GM12878 (cell line): ENCODE data around the gene PPP1R27. TPM values are rescaled to one million over a fixed set of nuclear protein-coding genes. Genes with fewer than 3 reads are reported as not detected.
A peak's percentile ranks its signal among the peaks of the same experiment; 100 is the strongest.

Experiments
- ASH2L ChIP-seq: fragments of 300-600, 200-600 bp; sonication (generic); IDR thresholded peaks from 2 replicates; pipeline ENCODE4 v1.6.1; 2017; ENCODE audit warnings: low read depth, mild to moderate bottlenecking, borderline replicate concordance
- ATF7 ChIP-seq: fragments of 450-650 bp; IDR thresholded peaks from 2 replicates; pipeline ENCODE4 v1.6.1; 2016; ENCODE audit warnings: low read depth, mild to moderate bottlenecking
- BACH1 ChIP-seq: fragments of 450-650 bp; IDR thresholded peaks from 2 replicates; pipeline ENCODE4 v1.6.1; 2017; ENCODE audit warnings: mild to moderate bottlenecking, borderline replicate concordance
- BMI1 ChIP-seq: fragments of 450-650 bp; IDR thresholded peaks from 2 replicates; pipeline ENCODE4 v1.6.1; 2016; ENCODE audit warnings: mild to moderate bottlenecking, moderate library complexity, borderline replicate concordance
- CBX5 ChIP-seq: sonication (generic); IDR thresholded peaks from 2 replicates; pipeline ENCODE4 v1.6.1; 2016; ENCODE audit warnings: low read depth, moderate library complexity, mild to moderate bottlenecking, inconsistent platforms
- EGR1 ChIP-seq, 2 experiments: IDR thresholded peaks; 1 replicate in 1 of 2; 2 replicates in 1 of 2; pipeline ENCODE4 v1.6.1; 2011 to 2012; ENCODE audit warnings: low read depth in 2 of 2, low read length in 2 of 2, borderline replicate concordance in 1 of 2, mild to moderate bottlenecking in 1 of 2, moderate library complexity in 1 of 2
- HDAC6 ChIP-seq: fragments of 200-600 bp; sonication (generic); IDR thresholded peaks from one replicate; pipeline ENCODE4 v1.8.0; 2017; ENCODE audit warnings: antibody characterized with exemption; ENCODE audit not compliant: unreplicated experiment
- KDM1A ChIP-seq: fragments of 200-600 bp; sonication (generic); IDR thresholded peaks from 2 replicates; pipeline ENCODE4 v1.6.1; 2016; ENCODE audit warnings: borderline replicate concordance
- LARP7 ChIP-seq: fragments of 450-650 bp; IDR thresholded peaks from 2 replicates; pipeline ENCODE4 v1.6.1; 2017; ENCODE audit warnings: mild to moderate bottlenecking
- MTA2 ChIP-seq: fragments of 450-650 bp; IDR thresholded peaks from 2 replicates; pipeline ENCODE4 v1.6.1; 2016; ENCODE audit warnings: low read depth, mild to moderate bottlenecking, moderate library complexity
- NRF1 ChIP-seq: conservative IDR thresholded peaks from 2 replicates; pipeline ENCODE4 v1.6.1; 2011; ENCODE audit warnings: mild to moderate bottlenecking, low read depth, low read length, improper control_type of control experiment
- PAX8 ChIP-seq: fragments of 450-650 bp; IDR thresholded peaks from 2 replicates; pipeline ENCODE4 v1.6.1; 2017; ENCODE audit warnings: mild to moderate bottlenecking, moderate library complexity
- POLR2A ChIP-seq: IDR thresholded peaks from 2 replicates; pipeline ENCODE4 v1.6.1; 2011; ENCODE audit warnings: low read depth, mild to moderate bottlenecking, low read length
- POLR2AphosphoS2 ChIP-seq: IDR thresholded peaks from 2 replicates; pipeline ENCODE4 v1.6.1; 2011; ENCODE audit warnings: low read depth, mild to moderate bottlenecking, low read length, improper control_type of control experiment, moderate library complexity
- POLR2AphosphoS5 ChIP-seq: IDR thresholded peaks from 2 replicates; pipeline ENCODE4 v1.6.1; 2011; ENCODE audit warnings: mild to moderate bottlenecking, low read length, inconsistent platforms
- SMAD1 ChIP-seq: fragments of 450-650 bp; IDR thresholded peaks from 2 replicates; pipeline ENCODE4 v1.6.1; 2018; ENCODE audit warnings: mild to moderate bottlenecking, low read depth; ENCODE audit not compliant: partially characterized antibody
- STAT3 ChIP-seq: IDR thresholded peaks from 2 replicates; pipeline ENCODE4 v1.6.1; 2011; ENCODE audit warnings: low read depth, low read length, improper control_type of control experiment
- TBL1XR1 ChIP-seq: IDR thresholded peaks from 2 replicates; pipeline ENCODE4 v1.6.1; 2012; ENCODE audit warnings: low read depth, low read length, improper control_type of control experiment
- ZNF24 ChIP-seq: fragments of 450-650 bp; IDR thresholded peaks from 2 replicates; pipeline ENCODE4 v1.6.1; 2017; ENCODE audit warnings: antibody characterized with exemption, mild to moderate bottlenecking
- polyA plus RNA-seq, 11 experiments: library from polyadenylated mRNA; depleted of rRNA in 4 of 11; unstranded in 6 of 11; stranded (reverse) in 5 of 11; fragments of >200 nt; fragmentation: Nextera tagmentation in 4 of 11; fragmentation: Illumina TruSeq in 1 of 11; extraction: Ambion mirVana in 4 of 11; extraction: Trizol in 1 of 11; gene quantifications; 1 replicate in 1 of 11; 2 replicates in 10 of 11; pipeline versions ENCODE4 v1.2.1 to v1.2.3, GENCODE V29; 2011 to 2016; ENCODE audit warnings: inconsistent platforms in 2 of 11, missing spikeins in 2 of 11, low read depth in 1 of 11
- total RNA-seq, 4 experiments: library from RNA; depleted of rRNA in 3 of 4; stranded (reverse); fragments of >200 nt in 3 of 4; fragmentation: Illumina TruSeq in 1 of 4; extraction: Trizol in 1 of 4; gene quantifications; 2 replicates each; pipeline versions ENCODE4 v1.2.1 to v1.2.3, GENCODE V29; 2013 to 2021
- TF ChIP-seq, protein P1 (sequence below): fragments of 450-650 bp; IDR thresholded peaks from 2 replicates; pipeline ENCODE4 v1.6.1; 2014; ENCODE audit warnings: mild to moderate bottlenecking
- TF ChIP-seq, protein P2 (sequence below): IDR thresholded peaks from 2 replicates; pipeline ENCODE4 v1.6.1; 2012; ENCODE audit warnings: mild to moderate bottlenecking, low read depth, low read length
- TF ChIP-seq, protein P3 (sequence below): fragments of 450-650 bp; IDR thresholded peaks from 2 replicates; pipeline ENCODE4 v1.6.1; 2016; ENCODE audit warnings: mild to moderate bottlenecking

The PPP1R27 gene
- total and polyA plus RNA-seq, 10 of the 15 experiments (the other 5 are each of a cell fraction or from before 2014, with no cell fraction given): 0.17 to 1.6 (median 0.49) TPM; not detected in 3

DNA sequence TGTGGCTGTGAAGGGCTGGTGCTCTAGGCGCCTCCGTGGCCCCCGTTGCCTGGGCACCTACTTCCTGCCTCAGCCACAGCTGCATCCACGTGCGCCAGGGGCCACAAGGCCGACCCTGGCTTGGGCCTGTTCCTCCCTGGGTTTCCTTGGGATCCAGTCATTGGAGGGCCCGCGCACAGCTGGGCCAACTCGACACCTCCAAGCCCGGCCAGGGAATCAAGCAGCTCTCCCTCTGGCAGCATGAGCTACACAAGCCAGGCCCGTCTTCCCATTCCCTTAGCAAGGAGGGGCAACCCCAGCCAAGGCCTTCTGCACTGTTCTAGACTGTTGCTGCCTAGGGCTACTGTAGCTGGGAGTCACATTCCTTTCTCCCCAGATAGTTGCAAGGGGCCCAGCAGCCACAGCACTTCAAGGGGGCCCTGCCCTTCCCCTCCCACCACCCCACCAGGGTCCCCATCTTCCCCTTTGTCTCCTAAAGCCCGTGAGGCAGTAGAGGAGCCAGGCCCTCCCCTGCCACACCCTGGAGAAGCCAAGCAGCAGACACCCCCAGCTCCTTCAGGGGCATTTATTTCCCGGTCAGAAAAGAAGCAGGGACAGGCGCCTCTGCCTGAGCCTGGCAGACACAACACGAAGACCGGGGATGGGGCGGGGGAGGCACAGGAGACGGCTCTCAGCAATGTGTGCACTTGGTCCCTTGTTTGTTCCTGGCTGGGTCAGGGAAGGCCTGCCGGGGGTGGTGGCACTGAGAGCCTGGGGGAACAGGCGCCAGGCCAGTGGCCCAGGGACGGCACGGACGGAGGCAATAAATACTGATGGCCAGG, 32.5 kb upstream of the PPP1R27 start (continued):
- TF ChIP-seq, protein P1, sequence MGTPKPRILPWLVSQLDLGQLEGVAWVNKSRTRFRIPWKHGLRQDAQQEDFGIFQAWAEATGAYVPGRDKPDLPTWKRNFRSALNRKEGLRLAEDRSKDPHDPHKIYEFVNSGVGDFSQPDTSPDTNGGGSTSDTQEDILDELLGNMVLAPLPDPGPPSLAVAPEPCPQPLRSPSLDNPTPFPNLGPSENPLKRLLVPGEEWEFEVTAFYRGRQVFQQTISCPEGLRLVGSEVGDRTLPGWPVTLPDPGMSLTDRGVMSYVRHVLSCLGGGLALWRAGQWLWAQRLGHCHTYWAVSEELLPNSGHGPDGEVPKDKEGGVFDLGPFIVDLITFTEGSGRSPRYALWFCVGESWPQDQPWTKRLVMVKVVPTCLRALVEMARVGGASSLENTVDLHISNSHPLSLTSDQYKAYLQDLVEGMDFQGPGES: no peak
- peak; percentile 92 for TF ChIP-seq BACH1
- TF ChIP-seq KDM1A: no peak
- TF ChIP-seq STAT3: no peak
- TF ChIP-seq POLR2AphosphoS2: peak; percentile 82; the same call in 1 of the 2 replicates
- TF ChIP-seq NRF1: no peak
- TF ChIP-seq MTA2: no peak
- TF ChIP-seq LARP7: peak; percentile 63; the same call in 1 of the 2 replicates
- TF ChIP-seq, protein P2, sequence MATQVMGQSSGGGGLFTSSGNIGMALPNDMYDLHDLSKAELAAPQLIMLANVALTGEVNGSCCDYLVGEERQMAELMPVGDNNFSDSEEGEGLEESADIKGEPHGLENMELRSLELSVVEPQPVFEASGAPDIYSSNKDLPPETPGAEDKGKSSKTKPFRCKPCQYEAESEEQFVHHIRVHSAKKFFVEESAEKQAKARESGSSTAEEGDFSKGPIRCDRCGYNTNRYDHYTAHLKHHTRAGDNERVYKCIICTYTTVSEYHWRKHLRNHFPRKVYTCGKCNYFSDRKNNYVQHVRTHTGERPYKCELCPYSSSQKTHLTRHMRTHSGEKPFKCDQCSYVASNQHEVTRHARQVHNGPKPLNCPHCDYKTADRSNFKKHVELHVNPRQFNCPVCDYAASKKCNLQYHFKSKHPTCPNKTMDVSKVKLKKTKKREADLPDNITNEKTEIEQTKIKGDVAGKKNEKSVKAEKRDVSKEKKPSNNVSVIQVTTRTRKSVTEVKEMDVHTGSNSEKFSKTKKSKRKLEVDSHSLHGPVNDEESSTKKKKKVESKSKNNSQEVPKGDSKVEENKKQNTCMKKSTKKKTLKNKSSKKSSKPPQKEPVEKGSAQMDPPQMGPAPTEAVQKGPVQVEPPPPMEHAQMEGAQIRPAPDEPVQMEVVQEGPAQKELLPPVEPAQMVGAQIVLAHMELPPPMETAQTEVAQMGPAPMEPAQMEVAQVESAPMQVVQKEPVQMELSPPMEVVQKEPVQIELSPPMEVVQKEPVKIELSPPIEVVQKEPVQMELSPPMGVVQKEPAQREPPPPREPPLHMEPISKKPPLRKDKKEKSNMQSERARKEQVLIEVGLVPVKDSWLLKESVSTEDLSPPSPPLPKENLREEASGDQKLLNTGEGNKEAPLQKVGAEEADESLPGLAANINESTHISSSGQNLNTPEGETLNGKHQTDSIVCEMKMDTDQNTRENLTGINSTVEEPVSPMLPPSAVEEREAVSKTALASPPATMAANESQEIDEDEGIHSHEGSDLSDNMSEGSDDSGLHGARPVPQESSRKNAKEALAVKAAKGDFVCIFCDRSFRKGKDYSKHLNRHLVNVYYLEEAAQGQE: no peak
- peak; percentile 53 for TF ChIP-seq POLR2A
- no peak for TF ChIP-seq PAX8
- TF ChIP-seq CBX5: no peak
- TF ChIP-seq SMAD1: no peak
- no peak for TF ChIP-seq TBL1XR1
- TF ChIP-seq ZNF24: no peak
- no peak for TF ChIP-seq HDAC6
- no peak for TF ChIP-seq EGR1 (IDR thresholded peaks at IDR 0.05; ENCODE audit: borderline replicate concordance in 1 of 2, low read depth in 2 of 2, low read length in 2 of 2)
- TF ChIP-seq ASH2L: no peak
- TF ChIP-seq, protein P3, sequence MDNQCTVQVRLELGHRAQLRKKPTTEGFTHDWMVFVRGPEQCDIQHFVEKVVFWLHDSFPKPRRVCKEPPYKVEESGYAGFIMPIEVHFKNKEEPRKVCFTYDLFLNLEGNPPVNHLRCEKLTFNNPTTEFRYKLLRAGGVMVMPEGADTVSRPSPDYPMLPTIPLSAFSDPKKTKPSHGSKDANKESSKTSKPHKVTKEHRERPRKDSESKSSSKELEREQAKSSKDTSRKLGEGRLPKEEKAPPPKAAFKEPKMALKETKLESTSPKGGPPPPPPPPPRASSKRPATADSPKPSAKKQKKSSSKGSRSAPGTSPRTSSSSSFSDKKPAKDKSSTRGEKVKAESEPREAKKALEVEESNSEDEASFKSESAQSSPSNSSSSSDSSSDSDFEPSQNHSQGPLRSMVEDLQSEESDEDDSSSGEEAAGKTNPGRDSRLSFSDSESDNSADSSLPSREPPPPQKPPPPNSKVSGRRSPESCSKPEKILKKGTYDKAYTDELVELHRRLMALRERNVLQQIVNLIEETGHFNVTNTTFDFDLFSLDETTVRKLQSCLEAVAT: no peak
- TF ChIP-seq BMI1: 0 out of 2 replicates have a peak, but pooled peaks have one; percentile 30
- TF ChIP-seq ATF7: no peak
- no peak; the same call in 1 of the 2 replicates for TF ChIP-seq POLR2AphosphoS5
